HEK293 (cell line): ENCODE measurements around the gene YWHAB.

ENCODE experiments used
- CTCF ChIA-PET: fragments of 350-600 bp; formaldehyde crosslinking; extraction: SDS; loops from one replicate; lab custom pipeline; 2021; ENCODE audit warnings: antibody characterized with exemption; lab: Yijun Ruan, JAX
- POLR2A ChIA-PET: fragments of 300-600 bp; formaldehyde crosslinking; extraction: SDS; loops from one replicate; lab custom pipeline; 2020; ENCODE audit warnings: antibody characterized with exemption, inconsistent platforms; lab: Yijun Ruan, JAX
- H3K27ac ChIP-seq: fragments of 200-500 bp; sonication (Bioruptor generic); 2 replicates; pipeline ENCODE4 v1.5.1; 2014; ENCODE audit warnings: low read depth, low read length, control low read depth, inconsistent platforms; ENCODE audit errors: extremely low read depth
- H3K36me3 ChIP-seq, 2 experiments: fragments of 200-500 bp in 1 of 2; sonication (Bioruptor generic) in 1 of 2; 1 replicate in 1 of 2; 2 replicates in 1 of 2; pipeline ENCODE4 v1.5.1; 2014 to 2017; ENCODE audit warnings: inconsistent platforms in 2 of 2, low read length in 2 of 2; ENCODE audit not compliant: control insufficient read depth in 2 of 2, insufficient read depth in 1 of 2
- H3K4me1 ChIP-seq: fragments of 200-500 bp; sonication (Bioruptor generic); 2 replicates; pipeline ENCODE4 v1.5.1; 2014; ENCODE audit warnings: mild to moderate bottlenecking, low read length, inconsistent platforms; ENCODE audit not compliant: control insufficient read depth, insufficient read depth
- H3K4me3 ChIP-seq: 2 replicates; pipeline ENCODE4 v1.5.1; 2011; ENCODE audit warnings: low read depth, mild to moderate bottlenecking, control low read depth, low read length, moderate library complexity
- H3K9me3 ChIP-seq: fragments of 200-500 bp; sonication (Bioruptor generic); 2 replicates; pipeline ENCODE4 v1.5.1; 2014; ENCODE audit warnings: low read depth, low read length, inconsistent platforms; ENCODE audit not compliant: control insufficient read depth, insufficient read depth
- BCL6B ChIP-seq: fragments of 450-650 bp; formaldehyde crosslinking; IDR thresholded peaks from 2 replicates; pipeline ENCODE4 v1.5.1; 2017; ENCODE audit warnings: missing biosample characterization, missing genetic modification characterization
- GLIS1 ChIP-seq: fragments of 450-650 bp; formaldehyde crosslinking; IDR thresholded peaks from 2 replicates; pipeline ENCODE4 v1.5.1; 2016; ENCODE audit warnings: missing biosample characterization, missing genetic modification characterization
- YY2 ChIP-seq: fragments of 450-650 bp; formaldehyde crosslinking; IDR thresholded peaks from 2 replicates; pipeline ENCODE4 v1.5.1; 2016; ENCODE audit warnings: missing biosample characterization, missing genetic modification characterization
- ZNF112 ChIP-seq: fragments of 450-650 bp; formaldehyde crosslinking; IDR thresholded peaks from 2 replicates; pipeline ENCODE4 v1.5.0; 2017; ENCODE audit warnings: missing biosample characterization, missing genetic modification characterization
- ZNF133 ChIP-seq: fragments of 450-650 bp; formaldehyde crosslinking; IDR thresholded peaks from 2 replicates; pipeline ENCODE4 v1.5.1; 2016; ENCODE audit warnings: missing biosample characterization, missing genetic modification characterization
- ZNF174 ChIP-seq: fragments of 450-650 bp; formaldehyde crosslinking; IDR thresholded peaks from 2 replicates; pipeline ENCODE4 v1.5.0; 2017; ENCODE audit warnings: missing biosample characterization, mild to moderate bottlenecking, missing genetic modification characterization
- ZNF175 ChIP-seq: fragments of 450-650 bp; formaldehyde crosslinking; IDR thresholded peaks from 2 replicates; pipeline ENCODE4 v1.5.1; 2016; ENCODE audit warnings: missing biosample characterization, missing genetic modification characterization
- ZNF19 ChIP-seq: fragments of 450-650 bp; formaldehyde crosslinking; IDR thresholded peaks from 2 replicates; pipeline ENCODE4; 2016; ENCODE audit warnings: missing biosample characterization, missing genetic modification characterization, low read depth
- ZNF2 ChIP-seq: fragments of 450-650 bp; formaldehyde crosslinking; IDR thresholded peaks from 2 replicates; pipeline ENCODE4 v1.5.1; 2016; ENCODE audit warnings: missing biosample characterization, missing genetic modification characterization
- ZNF239 ChIP-seq: fragments of 450-650 bp; formaldehyde crosslinking; IDR thresholded peaks from 2 replicates; pipeline ENCODE4 v1.5.1; 2016; ENCODE audit warnings: missing biosample characterization, missing genetic modification characterization
- ZNF292 ChIP-seq: fragments of 450-650 bp; formaldehyde crosslinking; IDR thresholded peaks from 2 replicates; pipeline ENCODE4 v1.5.1; 2016; ENCODE audit warnings: low read depth, missing biosample characterization, missing genetic modification characterization, borderline replicate concordance
- ZNF354C ChIP-seq: fragments of 450-650 bp; formaldehyde crosslinking; IDR thresholded peaks from 2 replicates; pipeline ENCODE4 v1.5.1; 2016; ENCODE audit warnings: missing biosample characterization, missing genetic modification characterization, low read depth, borderline replicate concordance
- ZNF501 ChIP-seq: fragments of 450-650 bp; formaldehyde crosslinking; IDR thresholded peaks from 2 replicates; pipeline ENCODE4 v1.5.1; 2016; ENCODE audit warnings: missing biosample characterization, missing genetic modification characterization
- ZNF544 ChIP-seq: fragments of 450-650 bp; formaldehyde crosslinking; IDR thresholded peaks from 2 replicates; pipeline ENCODE4 v1.5.0; 2017; ENCODE audit warnings: missing biosample characterization, missing genetic modification characterization
- ZNF548 ChIP-seq: fragments of 450-650 bp; formaldehyde crosslinking; IDR thresholded peaks from 2 replicates; pipeline ENCODE4 v1.5.1; 2016; ENCODE audit warnings: missing biosample characterization, missing genetic modification characterization
- ZNF600 ChIP-seq: fragments of 450-650 bp; formaldehyde crosslinking; IDR thresholded peaks from 2 replicates; pipeline ENCODE4 v1.5.1; 2016; ENCODE audit warnings: missing biosample characterization, missing genetic modification characterization
- ZNF610 ChIP-seq: fragments of 450-650 bp; formaldehyde crosslinking; IDR thresholded peaks from 2 replicates; pipeline ENCODE4 v1.5.1; 2016; ENCODE audit warnings: missing biosample characterization, missing genetic modification characterization, borderline replicate concordance
- ZNF645 ChIP-seq: fragments of 450-650 bp; formaldehyde crosslinking; IDR thresholded peaks from 2 replicates; pipeline ENCODE4; 2016; ENCODE audit warnings: missing biosample characterization, missing genetic modification characterization
- ZNF677 ChIP-seq: fragments of 450-650 bp; IDR thresholded peaks from 2 replicates; pipeline ENCODE4 v1.5.0; 2018; ENCODE audit warnings: missing biosample characterization, mild to moderate bottlenecking, missing genetic modification characterization, moderate library complexity
- ZNF792 ChIP-seq: fragments of 450-650 bp; formaldehyde crosslinking; IDR thresholded peaks from 2 replicates; pipeline ENCODE4 v1.5.1; 2016; ENCODE audit warnings: missing biosample characterization, missing genetic modification characterization
- ZNF830 ChIP-seq: fragments of 450-650 bp; IDR thresholded peaks from 2 replicates; pipeline ENCODE4 v1.5.0; 2018; ENCODE audit warnings: missing biosample characterization, missing genetic modification characterization, low read depth, mild to moderate bottlenecking, moderate library complexity
- ZXDB ChIP-seq: fragments of 450-650 bp; formaldehyde crosslinking; IDR thresholded peaks from 2 replicates; pipeline ENCODE4 v1.5.1; 2016; ENCODE audit warnings: missing biosample characterization, missing genetic modification characterization
- TF ChIP-seq, protein P1 (sequence below): fragments of 450-650 bp; formaldehyde crosslinking; IDR thresholded peaks from 2 replicates; pipeline ENCODE4 v1.5.1; 2017; ENCODE audit warnings: missing biosample characterization, missing genetic modification characterization
- TF ChIP-seq, protein P2 (sequence below): fragments of 450-650 bp; formaldehyde crosslinking; IDR thresholded peaks from 2 replicates; pipeline ENCODE4 v1.5.1; 2016; ENCODE audit warnings: missing biosample characterization, missing genetic modification characterization, borderline replicate concordance
- TF ChIP-seq, protein P3 (sequence below): fragments of 450-650 bp; formaldehyde crosslinking; IDR thresholded peaks from 2 replicates; pipeline ENCODE4 v1.5.1; 2016; ENCODE audit warnings: missing biosample characterization, missing genetic modification characterization

YWHAB gene

DNA sequence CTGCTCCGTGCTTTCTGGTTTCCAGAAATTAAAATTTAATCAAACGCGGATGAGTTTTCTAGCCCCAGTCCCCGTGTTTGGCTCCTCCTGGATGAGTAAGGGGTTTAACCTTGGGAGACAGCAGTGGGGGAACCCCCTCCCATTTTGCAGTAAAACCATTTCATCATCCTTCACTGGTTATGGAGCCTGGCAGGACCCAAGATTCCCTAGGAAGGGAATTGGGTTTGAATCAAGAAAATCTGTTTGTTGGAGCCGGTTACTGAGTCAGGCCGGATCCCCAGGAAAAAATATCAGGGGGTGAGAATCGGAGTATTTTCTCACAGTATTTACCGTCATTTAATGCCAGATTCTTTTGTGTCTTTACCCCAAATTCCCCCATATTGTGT, 754 bp downstream of the YWHAB start (continued):
- TF ChIP-seq, protein P1, sequence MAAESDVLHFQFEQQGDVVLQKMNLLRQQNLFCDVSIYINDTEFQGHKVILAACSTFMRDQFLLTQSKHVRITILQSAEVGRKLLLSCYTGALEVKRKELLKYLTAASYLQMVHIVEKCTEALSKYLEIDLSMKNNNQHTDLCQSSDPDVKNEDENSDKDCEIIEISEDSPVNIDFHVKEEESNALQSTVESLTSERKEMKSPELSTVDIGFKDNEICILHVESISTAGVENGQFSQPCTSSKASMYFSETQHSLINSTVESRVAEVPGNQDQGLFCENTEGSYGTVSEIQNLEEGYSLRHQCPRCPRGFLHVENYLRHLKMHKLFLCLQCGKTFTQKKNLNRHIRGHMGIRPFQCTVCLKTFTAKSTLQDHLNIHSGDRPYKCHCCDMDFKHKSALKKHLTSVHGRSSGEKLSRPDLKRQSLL (tag by site-specific recombination) = peak; percentile 28; the same call in 1 of the 2 replicates
- no peak for TF ChIP-seq ZNF133
- peak; percentile 39; the same call in 1 of the 2 replicates for TF ChIP-seq ZNF600 (tag by site-specific recombination)
- TF ChIP-seq ZNF544 = no peak
- TF ChIP-seq ZNF354C (tag by site-specific recombination) = no peak

- Histone ChIP-seq H3K4me1 (peaks cover 4% of the 10 kb centered on the region; the same call in 1 of the 2 replicates), H3K9me3 (no peaks in the 10 kb centered on the region), H3K4me3 (peak overlapping the region; percentile 99), H3K36me3 (peaks cover 0 to 24% of the 10 kb centered on the region in 2 experiments; a peak in 1 of 3 replicates), H3K27ac (no peak overlapping the region)
- CTCF ChIA-PET = no interaction called here
- no peak for TF ChIP-seq ZNF645 (tag by site-specific recombination)
- no peak for TF ChIP-seq GLIS1 (tag by site-specific recombination)
- no peak for TF ChIP-seq ZNF19
- TF ChIP-seq ZNF239 (tag by site-specific recombination) = no peak
- TF ChIP-seq ZXDB (tag by site-specific recombination) = no peak
- TF ChIP-seq, protein P2, sequence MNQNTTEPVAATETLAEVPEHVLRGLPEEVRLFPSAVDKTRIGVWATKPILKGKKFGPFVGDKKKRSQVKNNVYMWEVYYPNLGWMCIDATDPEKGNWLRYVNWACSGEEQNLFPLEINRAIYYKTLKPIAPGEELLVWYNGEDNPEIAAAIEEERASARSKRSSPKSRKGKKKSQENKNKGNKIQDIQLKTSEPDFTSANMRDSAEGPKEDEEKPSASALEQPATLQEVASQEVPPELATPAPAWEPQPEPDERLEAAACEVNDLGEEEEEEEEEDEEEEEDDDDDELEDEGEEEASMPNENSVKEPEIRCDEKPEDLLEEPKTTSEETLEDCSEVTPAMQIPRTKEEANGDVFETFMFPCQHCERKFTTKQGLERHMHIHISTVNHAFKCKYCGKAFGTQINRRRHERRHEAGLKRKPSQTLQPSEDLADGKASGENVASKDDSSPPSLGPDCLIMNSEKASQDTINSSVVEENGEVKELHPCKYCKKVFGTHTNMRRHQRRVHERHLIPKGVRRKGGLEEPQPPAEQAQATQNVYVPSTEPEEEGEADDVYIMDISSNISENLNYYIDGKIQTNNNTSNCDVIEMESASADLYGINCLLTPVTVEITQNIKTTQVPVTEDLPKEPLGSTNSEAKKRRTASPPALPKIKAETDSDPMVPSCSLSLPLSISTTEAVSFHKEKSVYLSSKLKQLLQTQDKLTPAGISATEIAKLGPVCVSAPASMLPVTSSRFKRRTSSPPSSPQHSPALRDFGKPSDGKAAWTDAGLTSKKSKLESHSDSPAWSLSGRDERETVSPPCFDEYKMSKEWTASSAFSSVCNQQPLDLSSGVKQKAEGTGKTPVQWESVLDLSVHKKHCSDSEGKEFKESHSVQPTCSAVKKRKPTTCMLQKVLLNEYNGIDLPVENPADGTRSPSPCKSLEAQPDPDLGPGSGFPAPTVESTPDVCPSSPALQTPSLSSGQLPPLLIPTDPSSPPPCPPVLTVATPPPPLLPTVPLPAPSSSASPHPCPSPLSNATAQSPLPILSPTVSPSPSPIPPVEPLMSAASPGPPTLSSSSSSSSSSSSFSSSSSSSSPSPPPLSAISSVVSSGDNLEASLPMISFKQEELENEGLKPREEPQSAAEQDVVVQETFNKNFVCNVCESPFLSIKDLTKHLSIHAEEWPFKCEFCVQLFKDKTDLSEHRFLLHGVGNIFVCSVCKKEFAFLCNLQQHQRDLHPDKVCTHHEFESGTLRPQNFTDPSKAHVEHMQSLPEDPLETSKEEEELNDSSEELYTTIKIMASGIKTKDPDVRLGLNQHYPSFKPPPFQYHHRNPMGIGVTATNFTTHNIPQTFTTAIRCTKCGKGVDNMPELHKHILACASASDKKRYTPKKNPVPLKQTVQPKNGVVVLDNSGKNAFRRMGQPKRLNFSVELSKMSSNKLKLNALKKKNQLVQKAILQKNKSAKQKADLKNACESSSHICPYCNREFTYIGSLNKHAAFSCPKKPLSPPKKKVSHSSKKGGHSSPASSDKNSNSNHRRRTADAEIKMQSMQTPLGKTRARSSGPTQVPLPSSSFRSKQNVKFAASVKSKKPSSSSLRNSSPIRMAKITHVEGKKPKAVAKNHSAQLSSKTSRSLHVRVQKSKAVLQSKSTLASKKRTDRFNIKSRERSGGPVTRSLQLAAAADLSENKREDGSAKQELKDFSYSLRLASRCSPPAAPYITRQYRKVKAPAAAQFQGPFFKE (tag by site-specific recombination) = no peak
- TF ChIP-seq ZNF501 (tag by site-specific recombination) = no peak
- TF ChIP-seq ZNF792 (tag by site-specific recombination) = no peak
- no peak for TF ChIP-seq ZNF610
- no peak for TF ChIP-seq ZNF112 (tag by site-specific recombination)
- TF ChIP-seq ZNF2 (tag by site-specific recombination) = no peak
- no peak for TF ChIP-seq ZNF677 (tag by site-specific recombination)
- no peak for TF ChIP-seq YY2 (tag by site-specific recombination)
- TF ChIP-seq ZNF830 (tag by site-specific recombination) = no peak
- TF ChIP-seq BCL6B (tag by site-specific recombination) = no peak
- TF ChIP-seq, protein P3, sequence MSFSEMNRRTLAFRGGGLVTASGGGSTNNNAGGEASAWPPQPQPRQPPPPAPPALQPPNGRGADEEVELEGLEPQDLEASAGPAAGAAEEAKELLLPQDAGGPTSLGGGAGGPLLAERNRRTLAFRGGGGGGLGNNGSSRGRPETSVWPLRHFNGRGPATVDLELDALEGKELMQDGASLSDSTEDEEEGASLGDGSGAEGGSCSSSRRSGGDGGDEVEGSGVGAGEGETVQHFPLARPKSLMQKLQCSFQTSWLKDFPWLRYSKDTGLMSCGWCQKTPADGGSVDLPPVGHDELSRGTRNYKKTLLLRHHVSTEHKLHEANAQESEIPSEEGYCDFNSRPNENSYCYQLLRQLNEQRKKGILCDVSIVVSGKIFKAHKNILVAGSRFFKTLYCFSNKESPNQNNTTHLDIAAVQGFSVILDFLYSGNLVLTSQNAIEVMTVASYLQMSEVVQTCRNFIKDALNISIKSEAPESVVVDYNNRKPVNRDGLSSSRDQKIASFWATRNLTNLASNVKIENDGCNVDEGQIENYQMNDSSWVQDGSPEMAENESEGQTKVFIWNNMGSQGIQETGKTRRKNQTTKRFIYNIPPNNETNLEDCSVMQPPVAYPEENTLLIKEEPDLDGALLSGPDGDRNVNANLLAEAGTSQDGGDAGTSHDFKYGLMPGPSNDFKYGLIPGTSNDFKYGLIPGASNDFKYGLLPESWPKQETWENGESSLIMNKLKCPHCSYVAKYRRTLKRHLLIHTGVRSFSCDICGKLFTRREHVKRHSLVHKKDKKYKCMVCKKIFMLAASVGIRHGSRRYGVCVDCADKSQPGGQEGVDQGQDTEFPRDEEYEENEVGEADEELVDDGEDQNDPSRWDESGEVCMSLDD = no peak
- no peak for TF ChIP-seq ZNF292 (tag by site-specific recombination)
- TF ChIP-seq ZNF175 (tag by site-specific recombination) = no peak
- TF ChIP-seq ZNF174 (tag by site-specific recombination) = no peak
- TF ChIP-seq ZNF548 (tag by site-specific recombination) = no peak
- POLR2A ChIA-PET = no interaction called here
These were observed 1.3 kb downstream of the YWHAB start for GRCh38 chr20:44886828-44887227.
